Measurements from ENCODE around the gene APBA2. TPM values are rescaled to one million over a fixed set of nuclear protein-coding genes. Genes with fewer than 3 reads are reported as not detected.

APBA2 gene
- total RNA-seq, 1 experiment from 2014 or later: not detected

GRCh38 chr15:28873006-28873405 is 12.8 kb upstream of the APBA2 start:
- DNase-seq: no peak
- Histone ChIP-seq H2AFZ (ENCODE audit: low read length) (no peak overlapping the region), H3K4me3 (ENCODE audit: low read length) (no peak overlapping the region), H3K4me1 (ENCODE audit: low read length) (no peaks in the 10 kb centered on the region), H3K27ac (ENCODE audit: low read length) (no peak overlapping the region), H3K9ac (ENCODE audit: low read length) (no peak overlapping the region), H3K9me2 (replicated peaks; ENCODE audit: insufficient read depth, low read length) (no peaks in the 10 kb centered on the region), H3K79me2 (ENCODE audit: low read length) (no peaks in the 10 kb centered on the region), H3K4me2 (ENCODE audit: low read depth, low read length, poor library complexity, severe bottlenecking) (no peak overlapping the region), H4K20me1 (ENCODE audit: insufficient read depth, low read depth, low read length) (no peaks in the 10 kb centered on the region), H3K36me3 (ENCODE audit: insufficient read depth, low read length) (no peaks in the 10 kb centered on the region), H3K27me3 (ENCODE audit: low read length) (no peaks in the 10 kb centered on the region), H3K9me3 (ENCODE audit: low read length) (no peaks in the 10 kb centered on the region)

DNA sequence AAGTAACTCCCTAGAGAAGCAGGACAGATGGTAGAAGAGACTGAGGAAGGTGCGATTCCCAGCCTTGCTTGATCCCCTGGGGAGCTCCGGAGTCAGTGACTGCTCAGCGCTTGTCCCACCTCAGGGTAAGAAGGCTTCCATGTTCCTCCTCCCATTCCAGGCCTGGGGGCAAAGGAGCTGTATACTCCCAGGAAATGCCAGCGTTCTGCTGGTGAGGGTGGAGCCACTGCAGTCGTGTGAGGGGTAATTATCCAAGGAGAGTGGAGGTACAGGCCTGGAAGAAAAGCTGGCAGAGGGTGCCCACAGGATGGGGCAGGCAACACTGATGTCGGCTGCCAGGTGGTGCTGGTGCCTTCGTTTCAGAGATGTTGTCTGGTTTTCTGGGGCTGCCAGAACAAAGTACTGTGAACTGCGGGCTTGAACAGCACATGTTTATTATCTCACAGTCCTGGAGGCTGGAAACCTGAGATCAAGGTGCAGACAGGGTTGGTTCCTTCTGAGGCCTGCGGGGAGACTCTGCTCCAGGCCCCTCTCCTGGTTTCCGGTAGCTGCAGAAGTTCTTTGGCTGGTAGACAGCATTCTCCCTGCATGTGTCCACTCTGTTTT is 12.1 kb upstream of the APBA2 start:
- Histone ChIP-seq H3K4me1 (ENCODE audit: low read length) (no peaks in the 10 kb centered on the region), H3K9me2 (replicated peaks; ENCODE audit: insufficient read depth, low read length) (no peaks in the 10 kb centered on the region), H3K9ac (ENCODE audit: low read length) (no peak overlapping the region), H2AFZ (ENCODE audit: low read length) (no peak overlapping the region), H3K9me3 (ENCODE audit: low read length) (no peaks in the 10 kb centered on the region), H3K79me2 (ENCODE audit: low read length) (no peaks in the 10 kb centered on the region), H3K27ac (ENCODE audit: low read length) (no peak overlapping the region), H3K27me3 (ENCODE audit: low read length) (no peaks in the 10 kb centered on the region), H3K4me2 (ENCODE audit: low read depth, low read length, poor library complexity, severe bottlenecking) (no peak overlapping the region), H4K20me1 (ENCODE audit: insufficient read depth, low read depth, low read length) (no peaks in the 10 kb centered on the region), H3K36me3 (ENCODE audit: insufficient read depth, low read length) (no peaks in the 10 kb centered on the region), H3K4me3 (ENCODE audit: low read length) (no peak overlapping the region)
- DNase-seq: no peak

- no peak overlapping the region for H3K27ac ChIP-seq (ENCODE audit: low read length)
- no peak overlapping the region for H3K4me2 ChIP-seq (ENCODE audit: low read depth, low read length, poor library complexity, severe bottlenecking)
- no peak overlapping the region for H2AFZ ChIP-seq (ENCODE audit: low read length)
- H4K20me1 ChIP-seq (ENCODE audit: insufficient read depth, low read depth, low read length): no peaks in the 10 kb centered on the region
- H3K9me2 ChIP-seq (replicated peaks; ENCODE audit: insufficient read depth, low read length): no peaks in the 10 kb centered on the region
- H3K9ac ChIP-seq (ENCODE audit: low read length): no peak overlapping the region
- no peak for DNase-seq
- no peaks in the 10 kb centered on the region for H3K4me1 ChIP-seq (ENCODE audit: low read length)
- no peaks in the 10 kb centered on the region for H3K27me3 ChIP-seq (ENCODE audit: low read length)
- H3K36me3 ChIP-seq (ENCODE audit: insufficient read depth, low read length): no peaks in the 10 kb centered on the region
- H3K4me3 ChIP-seq (ENCODE audit: low read length): no peak overlapping the region
- H3K9me3 ChIP-seq (ENCODE audit: low read length): no peaks in the 10 kb centered on the region
- no peaks in the 10 kb centered on the region for H3K79me2 ChIP-seq (ENCODE audit: low read length)
Measured at GRCh38 chr15:28875461-28876000, 10.2 kb upstream of the APBA2 start.

DNA sequence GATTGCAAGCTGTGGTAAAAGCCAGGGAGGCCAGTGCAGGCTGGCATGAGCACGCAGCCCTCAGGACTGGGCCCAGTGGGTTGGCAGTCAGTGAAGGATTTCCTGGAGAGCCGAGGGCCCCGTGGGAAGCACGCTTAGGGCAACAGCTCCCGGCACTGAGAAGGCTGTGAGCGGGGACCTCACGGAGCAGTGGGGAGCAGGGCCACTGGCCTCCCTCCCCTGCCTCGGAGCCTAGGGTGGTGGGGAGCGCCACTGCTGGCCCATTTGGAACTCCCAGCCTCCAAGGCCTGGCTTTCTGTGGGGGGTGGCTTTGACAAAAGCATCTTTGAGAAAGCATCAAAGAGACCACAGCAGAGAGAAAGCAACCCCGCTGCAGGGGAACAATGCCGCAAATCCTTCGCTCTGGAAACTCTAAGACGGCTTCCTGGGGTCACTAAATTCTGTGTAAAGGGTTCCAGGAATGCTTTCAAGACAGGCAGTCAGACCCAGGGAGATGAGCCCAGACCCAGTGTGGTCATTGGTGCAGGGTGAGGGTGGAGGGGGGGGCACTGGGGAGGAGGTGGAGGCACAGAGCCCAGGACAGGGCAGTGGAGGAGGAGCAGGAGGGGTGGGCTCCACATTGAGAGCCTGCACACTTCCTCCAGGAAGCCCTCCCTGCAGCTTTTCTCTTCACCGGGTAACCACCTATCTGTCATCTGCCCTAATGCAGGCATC is 9.5 kb upstream of the APBA2 start:
- Histone ChIP-seq H3K4me2 (ENCODE audit: low read depth, low read length, poor library complexity, severe bottlenecking) (no peak overlapping the region), H2AFZ (ENCODE audit: low read length) (no peak overlapping the region), H3K9ac (ENCODE audit: low read length) (no peak overlapping the region), H3K27me3 (ENCODE audit: low read length) (no peaks in the 10 kb centered on the region), H3K27ac (ENCODE audit: low read length) (no peak overlapping the region), H3K36me3 (ENCODE audit: insufficient read depth, low read length) (no peaks in the 10 kb centered on the region), H3K4me1 (ENCODE audit: low read length) (no peaks in the 10 kb centered on the region), H3K9me3 (ENCODE audit: low read length) (no peaks in the 10 kb centered on the region), H4K20me1 (ENCODE audit: insufficient read depth, low read depth, low read length) (no peaks in the 10 kb centered on the region), H3K9me2 (replicated peaks; ENCODE audit: insufficient read depth, low read length) (no peaks in the 10 kb centered on the region), H3K4me3 (ENCODE audit: low read length) (no peak overlapping the region), H3K79me2 (ENCODE audit: low read length) (no peaks in the 10 kb centered on the region)
- no peak for DNase-seq

GRCh38 chr15:28876845-28877185 is 9.0 kb upstream of the APBA2 start:
- Histone ChIP-seq H3K4me2 (ENCODE audit: low read depth, low read length, poor library complexity, severe bottlenecking) (no peak overlapping the region), H2AFZ (ENCODE audit: low read length) (no peak overlapping the region), H3K27ac (ENCODE audit: low read length) (no peak overlapping the region), H3K27me3 (ENCODE audit: low read length) (no peaks in the 10 kb centered on the region), H3K79me2 (ENCODE audit: low read length) (no peaks in the 10 kb centered on the region), H3K9ac (ENCODE audit: low read length) (no peak overlapping the region), H4K20me1 (ENCODE audit: insufficient read depth, low read depth, low read length) (no peaks in the 10 kb centered on the region), H3K9me2 (replicated peaks; ENCODE audit: insufficient read depth, low read length) (no peaks in the 10 kb centered on the region), H3K9me3 (ENCODE audit: low read length) (no peaks in the 10 kb centered on the region), H3K4me3 (ENCODE audit: low read length) (no peak overlapping the region), H3K36me3 (ENCODE audit: insufficient read depth, low read length) (no peaks in the 10 kb centered on the region), H3K4me1 (ENCODE audit: low read length) (no peaks in the 10 kb centered on the region)
- no peak for DNase-seq

- no peak overlapping the region for H2AFZ ChIP-seq (ENCODE audit: low read length)
- H3K27ac ChIP-seq (ENCODE audit: low read length): no peak overlapping the region
- H3K36me3 ChIP-seq (ENCODE audit: insufficient read depth, low read length): no peaks in the 10 kb centered on the region
- H4K20me1 ChIP-seq (ENCODE audit: insufficient read depth, low read depth, low read length): no peaks in the 10 kb centered on the region
- no peak for DNase-seq
- H3K79me2 ChIP-seq (ENCODE audit: low read length): no peaks in the 10 kb centered on the region
- H3K4me1 ChIP-seq (ENCODE audit: low read length): no peaks in the 10 kb centered on the region
- no peaks in the 10 kb centered on the region for H3K9me2 ChIP-seq (replicated peaks; ENCODE audit: insufficient read depth, low read length)
- no peak overlapping the region for H3K4me3 ChIP-seq (ENCODE audit: low read length)
- H3K9me3 ChIP-seq (ENCODE audit: low read length): no peaks in the 10 kb centered on the region
- no peak overlapping the region for H3K9ac ChIP-seq (ENCODE audit: low read length)
- no peaks in the 10 kb centered on the region for H3K27me3 ChIP-seq (ENCODE audit: low read length)
- no peak overlapping the region for H3K4me2 ChIP-seq (ENCODE audit: low read depth, low read length, poor library complexity, severe bottlenecking)
Measured at GRCh38 chr15:28878209-28878608, 7.6 kb upstream of the APBA2 start.

DNA sequence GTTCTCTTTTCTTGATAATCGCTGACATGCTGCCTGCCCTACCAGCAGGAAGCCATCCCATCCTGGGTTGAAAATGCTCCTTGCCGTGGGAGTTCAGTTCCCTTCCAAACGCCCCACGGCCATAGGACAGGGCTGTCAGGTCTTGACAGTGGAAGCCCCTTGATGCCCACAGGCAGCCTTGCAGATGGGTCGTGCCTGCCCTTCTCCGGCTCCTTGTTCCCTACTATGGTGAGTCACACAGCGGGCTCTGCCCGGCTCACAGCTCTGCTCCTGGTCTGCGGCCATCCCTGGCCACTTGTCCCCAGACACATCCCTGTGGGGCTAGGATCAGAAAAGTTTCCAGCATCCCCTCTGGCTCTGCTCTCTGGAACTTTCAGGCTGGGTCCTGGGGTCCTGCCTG is 6.2 kb upstream of the APBA2 start:
- Histone ChIP-seq H3K36me3 (ENCODE audit: insufficient read depth, low read length) (no peaks in the 10 kb centered on the region), H3K4me2 (ENCODE audit: low read depth, low read length, poor library complexity, severe bottlenecking) (no peak overlapping the region), H2AFZ (ENCODE audit: low read length) (no peak overlapping the region), H3K27me3 (ENCODE audit: low read length) (no peaks in the 10 kb centered on the region), H3K79me2 (ENCODE audit: low read length) (no peaks in the 10 kb centered on the region), H3K4me1 (ENCODE audit: low read length) (no peaks in the 10 kb centered on the region), H3K9me3 (ENCODE audit: low read length) (no peaks in the 10 kb centered on the region), H3K9me2 (replicated peaks; ENCODE audit: insufficient read depth, low read length) (no peaks in the 10 kb centered on the region), H3K4me3 (ENCODE audit: low read length) (no peak overlapping the region), H3K27ac (ENCODE audit: low read length) (no peak overlapping the region), H4K20me1 (ENCODE audit: insufficient read depth, low read depth, low read length) (no peaks in the 10 kb centered on the region), H3K9ac (ENCODE audit: low read length) (no peak overlapping the region)
- no peak for DNase-seq

GRCh38 chr15:28880680-28881079 is 5.1 kb upstream of the APBA2 start:
- no peaks in the 10 kb centered on the region for H3K27me3 ChIP-seq (ENCODE audit: low read length)
- H3K4me1 ChIP-seq (ENCODE audit: low read length): no peaks in the 10 kb centered on the region
- H3K9me3 ChIP-seq (ENCODE audit: low read length): no peaks in the 10 kb centered on the region
- no peak for DNase-seq
- H3K9ac ChIP-seq (ENCODE audit: low read length): no peak overlapping the region
- no peak overlapping the region for H2AFZ ChIP-seq (ENCODE audit: low read length)
- H3K27ac ChIP-seq (ENCODE audit: low read length): no peak overlapping the region
- H3K79me2 ChIP-seq (ENCODE audit: low read length): no peaks in the 10 kb centered on the region
- no peak overlapping the region for H3K4me3 ChIP-seq (ENCODE audit: low read length)
- H3K36me3 ChIP-seq (ENCODE audit: insufficient read depth, low read length): no peaks in the 10 kb centered on the region
- H3K4me2 ChIP-seq (ENCODE audit: low read depth, low read length, poor library complexity, severe bottlenecking): no peak overlapping the region
- H3K9me2 ChIP-seq (replicated peaks; ENCODE audit: insufficient read depth, low read length): no peaks in the 10 kb centered on the region
- H4K20me1 ChIP-seq (ENCODE audit: insufficient read depth, low read depth, low read length): no peaks in the 10 kb centered on the region
